DMS 273 (cell line): ENCODE measurements around the gene CELF2.

Source experiments
- DNase-seq: peaks from one replicate; lab custom pipeline; 2025; ENCODE audit not compliant: unreplicated experiment; lab: John Stamatoyannopoulos, UW

The CELF2 gene

GRCh38 chr10:11261687-11262493 lies 244.2 kb downstream of the CELF2 start:
- no peak for DNase-seq

- no peak for DNase-seq
Measured at GRCh38 chr10:11262494-11263345, 245.0 kb downstream of the CELF2 start.

GRCh38 chr10:11263767-11264166 lies 246.1 kb downstream of the CELF2 start:
- no peak for DNase-seq

GRCh38 chr10:11264296-11265048 lies 246.8 kb downstream of the CELF2 start:
- no peak for DNase-seq

- DNase-seq = no peak
Measured at GRCh38 chr10:11265484-11265883, 247.8 kb downstream of the CELF2 start.

- no peak for DNase-seq
Measured at GRCh38 chr10:11266426-11266825, 248.8 kb downstream of the CELF2 start.

GRCh38 chr10:11270135-11270857 lies 252.6 kb downstream of the CELF2 start:
- DNase-seq = peak; percentile 40

GRCh38 chr10:11270858-11271179 lies 253.1 kb downstream of the CELF2 start:
- no peak for DNase-seq

GRCh38 chr10:11272915-11273389 lies 255.3 kb downstream of the CELF2 start:
- DNase-seq = no peak

- no peak for DNase-seq
Measured at GRCh38 chr10:11274452-11274851, 256.8 kb downstream of the CELF2 start.

- DNase-seq = no peak
Measured at GRCh38 chr10:11275651-11276050, 258.0 kb downstream of the CELF2 start.

GRCh38 chr10:11276449-11276990 lies 258.8 kb downstream of the CELF2 start:
- DNase-seq = no peak

GRCh38 chr10:11279314-11279713 lies 261.6 kb downstream of the CELF2 start:
- peak; percentile 90 for DNase-seq

GRCh38 chr10:11280187-11280932 lies 262.7 kb downstream of the CELF2 start:
- DNase-seq = peak; percentile 42

- no peak for DNase-seq
Measured at GRCh38 chr10:11282156-11282555, 264.5 kb downstream of the CELF2 start.

- no peak for DNase-seq
Measured at GRCh38 chr10:11282661-11283060, 265.0 kb downstream of the CELF2 start.

GRCh38 chr10:11284291-11285085 lies 266.8 kb downstream of the CELF2 start:
- DNase-seq = no peak

- DNase-seq = peak; percentile 53
Measured at GRCh38 chr10:11285171-11285570, 267.5 kb downstream of the CELF2 start.

GRCh38 chr10:11286261-11286852 lies 268.7 kb downstream of the CELF2 start:
- DNase-seq = no peak
